Stimulated activated CD4-positive, alpha-beta T cell treated with anti-CD3 and anti-CD28 coated beads, TNF-alpha, amount 100 ng/mL, for 4 hours (primary cell): ENCODE data around the gene PODN.

Source experiments
- DNase-seq, 3 experiments: peaks; one replicate each; pipeline ENCODE4 v3.0.0-alpha.2; 2020; ENCODE audit warnings: low read depth in 3 of 3

PODN gene

GRCh38 chr1:53089478-53090226, 27.6 kb downstream of the PODN start:
- no peak for DNase-seq

DNA sequence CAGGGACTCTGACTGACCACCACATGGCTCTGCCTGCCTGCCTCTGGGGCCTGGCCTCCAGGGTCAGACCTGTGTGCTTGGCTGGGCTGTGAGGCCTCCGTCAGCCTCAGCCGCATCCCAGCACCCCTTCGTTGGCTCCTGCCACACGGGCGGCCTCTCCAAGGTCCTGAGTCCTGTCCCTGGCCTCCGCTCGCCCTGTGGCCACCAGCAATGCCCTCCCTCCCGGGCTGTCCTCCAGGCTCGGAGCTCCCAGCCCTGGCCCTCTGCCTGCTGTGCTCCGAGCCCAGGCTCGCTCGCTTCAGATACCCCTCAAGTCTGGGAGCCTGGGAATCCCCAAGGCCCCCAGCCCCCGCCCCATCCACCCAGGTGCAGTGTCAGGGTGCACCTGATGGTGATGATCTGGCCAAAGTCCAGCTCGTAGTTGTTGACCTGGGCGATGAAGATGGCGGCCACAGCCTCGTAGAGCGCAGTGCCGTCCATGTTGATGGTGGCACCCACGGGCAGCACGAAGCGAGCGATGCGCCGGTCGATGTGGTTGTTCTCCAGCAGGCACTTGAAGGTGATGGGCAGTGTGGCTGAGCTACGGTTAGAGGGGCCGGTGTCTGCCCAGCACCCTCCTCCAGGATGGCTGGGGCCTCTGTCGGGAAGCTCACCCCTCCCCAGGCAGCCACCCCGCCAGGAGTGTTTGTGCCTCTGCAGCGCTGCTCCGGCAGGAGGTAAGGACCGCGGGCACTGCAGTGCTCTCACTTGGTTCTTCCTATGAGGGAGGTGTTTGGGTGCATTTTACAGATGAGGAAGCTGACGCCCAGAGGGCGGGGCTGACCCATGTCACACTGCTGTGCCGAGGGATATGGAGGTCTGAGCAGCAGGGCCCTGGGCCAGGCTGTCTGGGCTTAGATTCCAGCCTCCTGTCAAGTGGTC, 28.5 kb downstream of the PODN start:
- no peak for DNase-seq

DNA sequence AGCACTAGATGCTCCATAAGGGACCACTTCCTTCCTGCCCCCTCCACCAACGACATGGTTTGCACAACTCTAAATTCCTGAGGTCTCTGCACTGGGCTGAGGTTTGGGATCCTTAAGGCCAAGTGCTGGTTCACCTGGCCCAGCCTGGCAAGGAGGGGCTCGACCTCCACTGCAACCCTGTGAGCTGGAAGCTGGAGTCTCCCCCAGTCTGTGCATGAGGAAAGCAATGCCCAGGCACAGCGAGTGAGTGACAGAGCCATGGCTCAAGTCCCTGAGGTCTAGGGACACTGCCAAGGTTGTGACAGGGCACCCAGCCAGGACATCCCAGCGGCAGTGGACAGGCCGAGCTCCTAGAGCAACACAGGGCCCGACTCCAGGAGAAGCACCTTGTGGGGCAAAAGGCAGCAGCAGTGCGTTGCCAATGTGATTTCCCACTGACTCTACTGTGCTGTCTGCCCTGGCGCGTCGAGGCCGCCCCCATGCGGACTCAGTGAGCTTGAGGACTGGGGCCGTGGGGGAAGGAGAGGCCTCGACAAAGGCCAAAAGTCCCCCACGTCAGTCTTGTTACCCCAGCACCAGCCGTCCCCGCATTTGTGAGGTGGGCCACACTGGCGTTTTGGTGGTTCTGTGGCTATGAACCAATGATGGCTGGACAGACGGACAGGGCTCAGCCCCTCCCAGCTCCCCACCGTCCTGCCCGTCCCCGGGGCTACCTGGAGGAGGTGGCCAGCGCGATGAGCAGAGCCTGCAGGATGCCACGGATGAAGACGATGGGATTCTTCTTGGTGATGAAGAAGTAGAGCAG, 30.0 kb downstream of the PODN start:
- no peak for DNase-seq

DNA sequence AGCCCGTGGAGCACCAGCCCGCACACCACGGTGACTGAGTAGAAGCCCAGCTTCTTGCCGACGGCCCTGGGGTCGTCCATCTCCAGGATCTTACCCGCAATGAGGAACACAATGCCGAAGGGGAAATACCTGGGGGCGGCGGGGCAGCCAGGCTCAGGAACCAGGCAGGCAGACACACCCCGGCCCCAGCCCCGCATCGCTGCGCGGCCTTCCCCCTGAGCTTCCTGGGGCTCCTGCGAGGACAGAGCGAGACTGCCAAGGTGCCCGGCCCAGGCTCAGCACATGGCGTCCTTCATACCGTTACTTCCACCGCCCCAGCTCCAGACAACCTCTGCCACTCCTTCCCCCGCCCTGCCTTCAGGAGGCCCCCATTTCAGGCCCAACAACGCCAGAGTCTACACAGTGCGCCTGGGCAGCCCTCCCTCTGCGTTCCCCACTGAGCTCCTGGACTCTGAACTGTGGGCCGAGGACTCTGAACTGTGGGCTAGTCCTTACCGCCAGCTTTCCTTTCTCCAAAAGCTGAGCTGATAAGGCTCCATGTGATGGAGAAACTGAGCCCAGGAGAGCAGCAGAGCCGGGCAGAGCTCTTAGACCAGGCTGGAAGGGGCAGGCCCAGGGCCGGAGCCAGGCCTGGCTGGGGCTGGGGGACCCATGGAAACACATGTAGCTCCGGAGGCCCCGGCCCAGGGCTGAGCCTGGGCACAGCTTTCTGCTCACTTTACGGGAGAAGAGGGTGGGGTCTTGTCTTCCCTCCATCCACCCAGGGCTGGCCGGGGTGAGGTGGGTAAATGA, 30.8 kb downstream of the PODN start:
- no peak for DNase-seq

- DNase-seq, result no peak
Measured at GRCh38 chr1:53093451-53093754, 31.4 kb downstream of the PODN start.

DNA sequence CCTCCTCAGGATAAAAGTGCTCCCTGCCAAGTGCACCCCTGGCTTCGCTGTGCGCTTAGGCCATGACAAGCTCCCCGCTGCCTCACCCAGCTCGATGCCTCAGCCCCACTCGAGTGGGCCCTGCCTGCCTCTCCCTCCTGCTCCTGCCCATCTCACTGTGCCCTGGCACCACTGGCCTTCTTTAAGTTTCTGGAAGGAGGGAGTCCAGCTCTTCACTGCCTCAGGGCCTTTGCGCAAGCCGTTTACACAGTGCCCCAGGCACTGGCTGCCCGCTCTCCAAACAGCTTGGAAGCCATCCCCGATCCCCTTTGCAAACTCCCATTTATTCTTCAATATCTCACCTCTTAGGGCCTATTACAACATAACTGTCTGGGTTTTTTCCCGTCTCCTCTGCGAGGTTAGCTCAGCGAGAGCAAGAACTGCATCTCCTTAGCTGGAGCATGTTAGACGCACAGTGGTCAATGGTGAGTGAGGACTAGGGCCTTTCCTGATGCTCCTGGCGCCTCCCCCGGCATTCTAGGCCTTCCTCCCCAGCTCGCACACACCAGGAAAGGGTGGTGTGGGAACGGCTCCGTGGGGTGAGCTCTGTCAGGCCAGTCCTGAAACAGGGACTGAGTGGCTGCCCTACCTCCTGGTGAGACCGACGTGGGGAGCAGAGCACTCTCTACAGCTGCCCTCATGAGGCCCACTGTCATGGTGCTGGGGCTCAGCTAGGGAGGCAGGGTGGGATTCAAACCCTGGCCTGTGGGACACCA, 31.9 kb downstream of the PODN start:
- no peak for DNase-seq

GRCh38 chr1:53094533-53094919, 32.5 kb downstream of the PODN start:
- no peak for DNase-seq

GRCh38 chr1:53104289-53104913, 42.4 kb downstream of the PODN start:
- DNase-seq, result no peak

- no peak for DNase-seq
Measured at GRCh38 chr1:53107090-53107489, 45.1 kb downstream of the PODN start.

DNA sequence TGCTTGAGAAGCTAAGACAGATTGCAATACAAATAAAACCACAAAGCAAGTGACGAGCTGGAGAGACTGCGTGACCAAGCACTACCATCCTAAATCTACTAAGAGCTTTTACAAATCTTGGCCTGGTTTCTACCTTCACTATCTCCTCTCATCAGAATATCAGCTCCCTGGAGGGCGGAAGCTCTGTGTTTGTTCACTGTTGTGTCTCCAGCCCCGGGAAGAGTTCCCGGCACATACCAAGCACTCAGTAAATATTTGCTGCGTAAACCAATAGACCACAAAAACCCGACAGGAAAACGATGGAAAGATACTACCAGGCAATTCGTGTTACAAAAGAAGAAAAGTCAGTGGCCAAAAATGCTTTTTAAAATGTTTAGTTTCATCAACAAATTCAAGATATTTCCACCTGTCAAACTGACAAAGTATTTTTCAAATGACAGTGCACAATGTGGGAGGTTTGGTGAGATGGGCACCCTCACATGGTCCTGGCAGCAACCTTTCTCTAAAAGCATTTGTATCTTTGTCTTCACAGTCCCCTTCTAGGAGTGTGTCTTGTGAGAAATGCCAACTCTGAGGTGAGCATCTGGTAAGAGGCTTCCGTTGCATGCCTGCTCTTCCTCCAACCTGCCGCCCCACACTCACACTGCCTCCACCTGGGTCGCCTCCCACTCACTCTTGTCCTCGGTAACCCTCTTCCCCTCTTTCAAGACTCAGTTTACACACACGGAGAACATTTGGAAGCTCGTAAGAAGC, 45.7 kb downstream of the PODN start:
- DNase-seq, result no peak

GRCh38 chr1:53108646-53109580, 46.9 kb downstream of the PODN start:
- DNase-seq, result no peak

DNA sequence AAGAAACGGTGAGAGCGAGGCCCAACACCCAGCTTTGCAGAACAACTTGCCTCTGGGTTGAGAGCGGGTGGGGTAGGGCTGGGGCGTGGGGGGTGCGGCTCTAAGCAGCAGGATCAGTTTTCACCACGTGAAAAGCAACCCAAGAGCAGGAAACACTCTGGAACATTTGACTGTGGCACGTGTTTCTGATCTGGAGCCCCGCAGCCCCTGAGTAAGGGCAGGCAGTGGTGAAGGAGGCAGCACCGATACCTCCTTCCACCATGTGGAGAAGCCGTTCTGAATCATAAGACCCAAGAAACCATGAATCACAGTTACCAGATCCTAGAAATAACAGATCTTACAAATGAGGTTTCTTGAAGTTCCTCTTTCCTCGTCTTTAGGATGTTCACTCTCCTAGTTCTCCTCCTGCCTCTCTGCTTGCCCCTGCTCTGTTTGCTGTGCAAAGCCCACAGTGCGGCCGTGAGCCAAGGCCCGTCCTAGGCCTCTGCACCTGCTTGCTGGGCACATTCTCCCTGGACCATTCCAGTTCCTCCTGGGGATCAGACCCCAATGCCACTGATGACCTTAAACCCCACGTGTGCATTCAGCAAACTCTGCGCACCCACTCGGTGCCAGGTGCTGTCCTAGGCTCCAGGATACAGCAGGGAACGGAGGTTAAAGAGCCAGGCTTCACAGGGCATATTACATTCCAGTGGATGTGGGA, 48.5 kb downstream of the PODN start:
- DNase-seq, result no peak

DNA sequence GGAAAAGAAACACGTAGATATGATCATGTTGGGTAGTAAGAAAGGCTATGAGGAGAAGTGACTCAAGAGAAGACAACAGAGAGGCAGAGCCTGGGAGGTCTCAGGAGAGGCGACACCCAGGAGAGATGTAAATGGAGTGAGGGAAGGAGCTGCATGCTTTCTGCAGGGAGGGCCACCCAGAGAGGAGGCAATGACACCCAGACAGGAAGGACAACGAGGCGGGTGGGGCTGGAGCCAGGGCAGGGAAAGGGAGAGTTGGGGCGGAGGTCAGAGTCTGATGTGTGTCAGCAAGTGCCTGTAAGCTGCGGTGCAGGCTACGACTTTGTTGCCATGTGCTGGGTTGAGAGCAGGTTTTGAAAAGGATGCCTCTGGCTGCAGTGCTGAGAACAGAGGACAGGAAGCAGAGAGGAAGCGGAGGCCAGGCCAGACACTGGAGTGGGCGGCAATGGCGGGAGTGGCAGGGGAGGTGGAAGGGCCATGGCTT, 49.1 kb downstream of the PODN start:
- DNase-seq, result no peak

GRCh38 chr1:53111693-53112092, 49.7 kb downstream of the PODN start:
- DNase-seq, result no peak

DNA sequence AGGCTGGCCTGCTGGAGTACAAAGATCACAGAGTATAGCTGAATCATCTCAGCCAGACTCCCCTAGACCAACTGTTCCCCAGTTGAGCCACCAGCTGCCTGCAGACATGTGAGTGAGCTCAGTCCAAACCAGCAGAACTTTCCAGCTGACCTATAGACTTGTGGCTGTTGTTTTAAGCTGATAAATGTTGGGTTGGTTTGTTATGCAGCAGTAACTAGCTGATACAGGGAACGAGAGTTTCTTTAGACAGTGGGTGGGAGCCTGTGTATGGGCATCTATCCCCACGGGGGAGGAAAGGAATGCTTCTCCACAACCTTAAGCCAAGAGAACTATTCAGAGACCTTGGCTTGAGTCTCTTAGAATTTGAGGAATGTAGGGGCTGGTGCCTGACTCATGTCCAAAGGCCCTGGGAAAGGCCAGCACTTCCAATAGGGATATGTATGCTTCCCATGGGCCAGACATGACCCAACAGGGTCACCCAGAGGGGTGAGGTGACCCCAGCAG, 50.3 kb downstream of the PODN start:
- DNase-seq, result no peak

DNA sequence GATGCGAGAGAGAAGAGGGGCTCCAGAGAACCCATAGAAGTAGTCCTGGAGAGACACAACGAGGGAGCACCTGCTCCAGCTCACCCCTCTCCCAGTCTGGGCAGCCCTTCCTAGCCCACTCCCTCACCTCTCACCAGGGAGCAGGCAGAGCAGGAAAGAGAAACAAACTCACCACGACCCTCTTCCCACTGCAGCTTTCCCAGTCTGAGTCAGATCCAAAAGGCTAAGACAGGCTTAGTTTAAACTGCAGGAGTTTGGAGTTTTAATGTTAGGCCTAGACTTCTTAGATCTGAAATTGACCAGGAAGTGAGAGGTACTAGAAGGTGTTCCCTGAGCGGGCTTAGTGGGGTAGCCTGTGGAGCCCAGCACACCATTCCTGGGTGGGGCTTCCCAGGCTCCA, 50.8 kb downstream of the PODN start:
- DNase-seq, result no peak

DNA sequence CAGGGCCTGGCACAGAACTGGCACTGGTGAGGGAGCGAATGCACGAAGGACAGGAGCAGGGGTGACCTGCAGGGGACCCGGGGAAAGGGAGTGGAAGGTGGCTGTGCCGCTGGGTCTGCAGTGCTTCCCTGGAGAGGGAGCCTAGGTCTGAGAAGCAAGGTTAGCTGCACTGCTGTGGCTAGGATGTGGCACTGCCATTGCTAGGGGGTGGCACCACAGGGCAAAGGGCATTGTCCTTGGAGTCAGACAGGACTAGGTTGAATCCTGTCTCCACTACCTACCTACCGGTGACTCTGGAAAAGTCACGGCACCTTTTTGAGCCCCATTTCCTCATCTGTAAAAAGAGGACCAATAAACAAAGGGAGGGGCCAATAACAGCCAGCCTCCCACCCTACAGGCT, 52.1 kb downstream of the PODN start:
- no peak for DNase-seq
